GM19043 (cell line): ENCODE data around the gene BTG4.

Experiments
- ATAC-seq: cut with Tn5 transposase; IDR thresholded peaks from one replicate; pipeline ENCODE4 v1.9.1; 2021; ENCODE audit warnings: low read depth; ENCODE audit not compliant: unreplicated experiment

BTG4 gene

DNA sequence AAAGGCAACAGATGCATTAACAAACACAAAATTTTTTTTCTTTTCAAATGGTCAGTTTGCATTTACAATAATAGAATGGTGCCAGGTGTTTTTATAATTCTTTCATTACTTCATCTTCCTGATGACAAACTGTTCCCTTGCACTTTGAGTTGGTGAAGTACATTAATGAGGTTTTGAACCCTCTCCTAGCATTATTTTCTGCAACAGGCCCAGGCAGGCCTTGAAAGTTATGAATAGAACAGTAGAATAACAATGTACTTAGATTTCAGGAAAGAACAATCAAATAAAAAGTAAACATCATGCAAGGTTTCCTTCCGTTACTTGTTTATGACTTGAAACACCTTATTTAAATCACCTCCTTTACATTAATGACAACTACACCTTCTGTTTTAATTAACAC is 9.6 kb downstream of the BTG4 start:
- ATAC-seq, result no peak

DNA sequence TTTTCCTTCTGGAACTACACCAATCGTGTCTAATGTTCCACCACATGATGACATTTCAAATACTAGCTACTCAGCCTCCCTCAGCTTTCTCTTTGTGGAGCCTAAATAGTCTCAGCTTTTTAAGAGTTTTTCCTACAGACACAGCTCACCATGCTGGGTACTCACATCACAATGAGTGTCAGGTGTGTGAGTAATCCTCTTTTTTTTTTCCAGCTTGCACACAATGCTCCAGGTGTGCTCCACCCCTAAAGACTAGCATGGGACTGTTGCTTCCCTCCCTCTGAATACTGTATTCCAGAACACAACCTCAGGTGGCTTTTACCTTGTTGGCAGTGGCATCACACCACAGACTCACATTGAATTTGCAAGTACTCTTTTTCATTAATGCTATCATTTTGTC is 11.7 kb downstream of the BTG4 start:
- no peak for ATAC-seq

DNA sequence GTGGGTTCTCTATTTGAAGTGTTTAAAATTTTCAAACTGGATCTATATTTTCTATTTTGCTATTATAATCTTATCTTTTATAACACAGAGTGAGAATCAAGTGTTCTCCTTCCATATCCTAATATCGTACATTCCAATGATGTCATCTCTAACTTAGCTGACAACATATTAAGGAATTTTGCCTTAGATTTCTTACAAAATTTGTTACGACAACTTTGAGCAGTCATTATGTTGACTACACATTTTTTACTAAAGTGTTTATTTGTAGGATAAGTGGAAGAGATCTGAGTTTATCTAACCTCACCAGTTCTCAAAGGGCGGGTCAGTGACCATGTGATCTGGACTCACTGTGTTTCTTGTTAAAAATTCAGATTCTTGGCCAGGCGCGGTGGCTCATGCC is 12.7 kb downstream of the BTG4 start:
- no peak for ATAC-seq

DNA sequence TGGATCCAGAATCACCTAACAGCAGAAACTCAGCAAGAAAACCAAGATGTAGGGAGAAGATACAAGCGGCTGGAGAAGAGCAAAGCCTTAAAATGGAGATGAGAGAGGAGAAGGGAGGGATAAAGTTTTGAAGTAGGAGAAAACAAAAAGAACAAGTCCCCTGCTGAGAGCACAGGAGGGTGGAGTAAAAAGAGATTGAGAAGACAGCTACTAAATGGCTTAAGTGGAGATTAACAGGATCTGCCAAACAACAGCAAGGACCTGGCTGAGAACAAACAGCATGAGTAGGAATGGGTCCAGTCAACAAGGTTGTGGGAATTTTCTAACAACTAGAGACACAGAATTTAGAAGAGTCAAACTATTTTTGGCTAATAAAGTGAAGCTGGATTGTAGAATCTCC is 18.1 kb downstream of the BTG4 start:
- no peak for ATAC-seq

DNA sequence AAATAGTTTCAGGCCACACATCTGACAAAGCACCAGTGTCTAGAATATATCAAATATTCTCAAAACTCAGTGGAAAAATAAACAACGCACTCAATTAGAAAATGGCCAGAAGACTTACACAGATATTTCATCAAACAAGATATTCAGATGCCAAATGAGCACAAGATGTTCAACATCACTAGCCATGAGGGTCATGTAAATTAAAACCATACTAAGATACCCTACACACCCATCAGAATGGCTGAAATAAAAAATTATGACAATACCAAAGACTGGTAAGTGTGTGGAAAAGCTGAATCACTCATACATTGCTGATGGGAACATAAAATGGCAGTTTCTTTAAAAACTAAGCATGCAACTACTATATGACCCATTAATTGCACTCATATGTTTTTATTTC is 21.7 kb downstream of the BTG4 start:
- ATAC-seq, result no peak

DNA sequence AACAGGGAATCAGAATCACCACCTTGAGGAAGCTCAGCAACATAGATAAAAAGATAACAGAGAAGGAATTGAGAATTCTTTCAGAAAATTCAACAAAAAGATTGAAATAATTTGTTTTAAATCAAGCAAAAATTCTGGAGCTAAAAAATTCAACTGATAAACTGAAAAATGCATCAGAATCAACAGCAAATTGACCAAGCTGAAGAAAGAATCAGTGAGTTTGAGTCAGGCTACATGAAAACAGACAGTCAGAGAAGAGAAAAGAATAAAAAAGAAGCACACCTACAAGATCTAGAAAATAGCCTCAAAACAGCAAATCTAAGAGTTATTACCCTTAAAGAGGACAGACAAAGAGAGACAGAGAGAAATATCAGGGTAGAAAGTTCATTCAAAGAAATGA is 28.8 kb downstream of the BTG4 start:
- no peak for ATAC-seq

DNA sequence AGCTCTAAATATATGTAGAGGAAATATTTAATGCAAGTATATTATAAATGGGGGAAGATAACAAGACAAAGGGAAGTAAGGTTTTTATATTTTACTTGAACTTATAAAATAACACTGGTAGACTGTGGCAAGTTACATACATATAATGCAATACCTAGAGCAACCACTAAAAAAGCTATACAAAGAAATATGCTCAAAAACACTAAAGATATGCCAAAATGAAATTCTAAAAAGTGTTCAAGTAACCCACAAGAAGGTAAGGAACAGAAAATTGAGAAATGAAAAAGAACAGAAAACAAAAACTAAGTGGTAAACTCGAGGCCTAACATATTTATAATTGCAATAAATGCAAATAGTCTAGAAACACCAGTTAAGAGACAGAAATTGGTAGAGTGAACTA is 32.5 kb downstream of the BTG4 start:
- ATAC-seq, result no peak

DNA sequence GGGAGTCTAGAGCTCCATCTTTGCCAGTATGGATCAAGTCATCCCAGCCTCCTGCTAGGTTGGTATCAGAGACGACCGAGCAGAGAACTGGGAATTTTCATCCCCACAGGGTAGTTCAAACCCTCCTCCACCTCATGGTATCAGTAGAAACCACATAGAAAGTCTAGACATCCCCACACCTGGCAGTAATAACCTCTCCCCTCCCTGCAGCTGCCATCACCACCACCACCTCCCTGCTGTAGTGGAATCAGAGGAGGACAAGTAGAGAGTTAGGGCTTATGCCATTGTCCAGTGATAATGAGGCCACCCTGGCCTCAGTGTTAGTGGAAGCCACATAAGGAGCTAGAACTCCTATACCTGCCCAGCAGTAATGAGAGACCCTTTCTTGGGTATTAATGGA is 34.3 kb downstream of the BTG4 start:
- ATAC-seq, result no peak

DNA sequence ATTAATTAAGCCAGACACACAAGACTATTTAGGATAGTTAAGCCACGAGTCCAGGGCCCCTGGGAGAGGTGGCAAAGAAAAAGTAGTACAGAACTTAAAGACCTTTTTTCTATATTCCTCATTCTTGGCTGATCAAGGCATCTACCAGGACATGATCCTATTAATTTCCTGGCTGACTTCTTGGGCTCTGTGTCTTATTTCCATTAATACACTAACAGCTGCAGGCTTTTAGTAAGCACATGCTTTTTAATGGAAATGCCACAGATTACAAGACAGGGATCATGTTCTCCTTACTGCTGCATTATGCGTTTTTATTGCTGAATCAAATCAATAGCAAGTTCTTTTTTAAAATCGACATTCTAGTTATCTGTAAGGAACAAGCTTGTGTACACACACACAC is 35.2 kb downstream of the BTG4 start:
- ATAC-seq, result no peak

DNA sequence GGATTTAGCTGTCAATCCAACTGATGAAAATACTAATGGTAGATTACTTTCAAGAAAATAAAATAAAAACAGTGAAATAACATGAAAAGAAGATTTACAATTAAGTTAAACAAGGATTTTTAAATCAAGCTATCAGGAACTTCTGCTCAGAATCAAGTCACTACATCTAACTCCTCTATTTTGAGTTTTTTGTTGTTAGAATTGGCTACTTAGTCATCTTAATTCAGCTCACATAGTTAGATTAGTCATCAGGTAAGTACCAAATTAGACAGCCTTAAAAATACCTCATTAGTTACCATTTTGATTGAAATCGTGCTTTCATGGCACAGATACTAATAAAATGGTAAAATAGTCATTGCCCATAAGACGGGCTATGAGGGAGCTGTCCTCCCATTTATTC is 35.8 kb downstream of the BTG4 start:
- ATAC-seq, result no peak

DNA sequence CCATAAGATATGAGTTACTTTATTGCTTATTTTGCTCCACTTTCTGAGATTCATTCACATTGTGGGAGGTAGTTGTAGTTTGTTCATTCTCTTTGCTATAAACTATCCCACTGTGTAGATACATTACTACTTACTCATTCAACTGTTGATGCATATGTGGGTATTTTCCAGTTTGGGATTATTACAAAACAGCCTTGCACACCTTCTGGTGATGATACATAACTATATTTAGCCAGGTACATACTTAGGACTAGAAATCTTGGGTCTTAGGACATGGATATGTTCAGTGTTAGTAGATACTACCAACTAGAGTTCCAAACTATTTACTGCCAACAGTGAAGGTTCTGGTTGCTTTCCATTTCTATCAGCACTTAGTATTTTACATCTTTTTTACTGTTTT is 37.8 kb downstream of the BTG4 start:
- ATAC-seq, result no peak

DNA sequence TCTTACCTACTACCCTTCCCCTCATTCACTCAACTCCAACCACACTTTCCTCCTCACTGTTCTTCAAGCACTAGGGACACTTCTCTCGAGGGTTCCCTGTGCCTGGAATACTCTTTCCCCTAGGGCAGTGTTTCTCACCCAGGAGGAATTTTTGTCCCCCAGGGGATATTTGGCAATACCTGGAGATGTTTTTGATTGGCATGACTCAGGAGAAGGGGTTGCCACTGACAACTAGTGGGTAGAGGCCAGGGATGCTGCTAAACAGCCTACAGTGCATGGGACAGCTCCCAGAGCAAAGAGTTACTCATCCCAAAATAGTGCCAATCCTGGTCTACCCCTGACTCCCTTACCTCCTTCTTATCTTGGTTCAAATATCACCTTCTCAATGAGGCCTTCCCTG is 40.0 kb downstream of the BTG4 start:
- ATAC-seq, result no peak

DNA sequence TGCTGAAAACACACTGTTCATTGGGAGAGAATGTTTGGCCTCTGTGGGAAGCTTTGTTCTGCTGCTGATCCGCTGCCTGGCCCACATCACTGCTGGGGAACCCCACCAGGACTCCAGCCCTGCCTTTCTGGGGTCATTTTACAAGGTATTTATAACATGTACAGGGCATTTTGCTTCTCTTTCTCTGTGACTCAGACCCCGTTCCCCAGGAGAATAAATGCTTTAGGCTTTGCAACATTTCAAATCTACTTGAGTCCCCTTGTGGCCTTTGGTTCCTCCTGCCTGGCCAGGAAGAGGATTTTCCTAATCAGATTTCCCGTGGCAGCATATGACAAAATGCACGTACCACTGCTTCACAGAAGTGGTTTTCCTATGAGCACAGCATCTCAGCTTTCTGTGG is 43.0 kb downstream of the BTG4 start:
- no peak for ATAC-seq

DNA sequence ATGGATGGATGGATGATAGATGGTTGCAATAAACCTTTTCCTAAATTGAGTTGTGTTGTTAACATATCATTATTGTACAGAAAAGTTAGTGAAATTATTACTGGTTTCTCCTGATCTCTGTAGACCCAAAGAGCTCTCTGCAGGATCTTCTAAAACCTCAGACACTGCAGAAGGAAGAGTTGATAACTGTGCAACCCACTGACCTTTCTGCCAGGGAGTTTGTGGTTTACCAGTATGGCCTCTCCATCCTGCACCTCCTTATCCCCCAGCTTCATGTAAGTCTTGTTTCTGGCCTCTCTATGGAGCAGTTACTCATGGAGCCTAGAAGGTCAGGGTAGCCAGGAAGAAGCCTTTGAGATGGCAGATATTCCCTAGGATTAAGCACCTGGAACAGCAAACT is 45.6 kb downstream of the BTG4 start:
- no peak for ATAC-seq

DNA sequence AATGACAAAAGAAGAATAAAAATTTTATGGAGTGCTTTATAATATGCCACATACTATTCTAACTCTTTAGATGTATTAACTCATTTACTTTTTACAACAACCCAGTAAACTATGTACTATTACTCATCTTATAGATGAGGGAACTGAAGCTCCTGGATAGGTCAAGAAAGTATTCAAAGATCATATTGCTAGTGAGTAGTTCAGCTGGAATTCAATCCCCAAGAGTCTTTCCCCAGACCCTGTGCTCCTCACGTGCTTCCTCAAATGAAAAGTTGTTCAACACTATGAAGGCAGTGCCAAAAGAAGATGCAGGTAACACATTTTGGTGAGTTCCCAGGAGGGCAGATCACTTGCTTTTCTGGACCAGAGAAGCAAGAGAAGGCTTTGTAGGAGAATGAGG is 46.8 kb downstream of the BTG4 start:
- ATAC-seq, result no peak

DNA sequence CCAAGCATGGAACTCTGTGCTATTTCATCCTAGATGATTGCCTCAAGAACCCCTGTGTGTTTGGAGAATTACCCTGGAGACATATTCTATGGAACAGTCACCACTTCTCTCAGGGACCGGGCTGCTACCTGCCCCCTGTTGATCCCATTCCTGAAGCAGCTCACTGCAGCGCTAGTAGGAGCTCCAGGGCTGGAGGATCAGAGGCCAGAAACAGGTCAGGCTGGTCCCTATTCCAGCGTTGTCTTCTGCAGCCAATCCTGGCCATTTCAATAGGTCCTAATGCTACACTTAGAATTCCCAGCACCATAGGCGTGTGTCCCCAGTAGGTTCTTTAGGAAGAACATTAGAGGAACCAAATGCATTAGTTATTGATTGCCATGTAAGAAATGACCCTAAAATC is 48.9 kb downstream of the BTG4 start:
- no peak for ATAC-seq

DNA sequence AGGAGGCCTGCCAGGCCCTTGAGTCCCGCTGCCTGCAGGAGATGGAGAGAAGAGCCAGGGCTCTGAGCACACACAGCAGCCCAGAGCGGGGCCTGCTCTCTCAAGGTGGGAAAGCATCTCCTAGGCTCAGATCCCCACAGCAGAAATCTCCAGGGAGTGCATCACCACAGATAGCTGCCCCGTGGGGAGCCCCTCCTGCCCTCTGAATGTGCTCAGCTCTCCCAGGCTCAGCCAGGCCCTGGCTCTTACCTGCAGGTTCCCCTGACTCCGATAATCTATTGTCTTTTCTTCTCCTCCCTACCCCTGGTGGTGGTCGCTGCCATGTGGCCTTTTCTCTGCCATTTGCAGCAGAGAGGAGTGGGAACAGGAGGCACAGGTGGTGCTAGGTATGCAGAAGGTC is 49.9 kb downstream of the BTG4 start:
- no peak for ATAC-seq

DNA sequence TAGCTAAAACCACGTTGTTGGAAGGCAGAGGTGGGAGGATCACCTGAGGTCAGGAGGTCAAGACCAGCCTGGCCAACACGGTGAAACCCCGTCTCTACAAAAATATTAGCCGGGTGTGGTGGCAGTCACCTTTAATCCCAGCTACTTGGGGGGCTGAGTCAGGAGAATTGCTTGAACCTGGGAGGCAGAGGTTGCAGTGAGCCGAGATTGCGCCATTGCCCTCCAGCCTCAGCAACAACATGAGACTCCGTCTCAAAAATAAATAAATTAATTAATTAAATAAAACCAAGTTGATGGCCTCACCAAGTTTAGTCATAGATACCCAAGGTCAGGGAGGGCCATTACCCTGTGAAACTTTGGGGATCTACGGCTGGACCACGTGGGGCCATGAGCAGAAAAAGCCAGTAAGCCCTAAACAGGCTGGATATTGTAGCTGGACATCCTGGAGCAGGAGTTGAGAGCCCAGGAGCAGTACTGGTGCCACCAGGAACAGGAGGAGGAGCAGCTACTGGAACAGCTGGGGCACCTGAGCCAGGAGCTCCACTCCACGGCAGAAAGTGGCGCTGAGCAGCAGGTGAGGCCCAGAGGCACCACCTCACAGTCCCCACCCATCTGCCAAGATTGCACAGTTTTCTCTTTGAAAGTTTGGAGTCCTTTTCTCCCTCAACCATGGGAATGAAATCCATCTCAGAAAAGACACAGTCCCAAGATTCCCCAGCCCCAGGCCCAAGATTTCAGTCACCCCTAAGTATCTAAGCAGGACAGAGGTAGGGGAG is 50.5 kb downstream of the BTG4 start:
- no peak for ATAC-seq

DNA sequence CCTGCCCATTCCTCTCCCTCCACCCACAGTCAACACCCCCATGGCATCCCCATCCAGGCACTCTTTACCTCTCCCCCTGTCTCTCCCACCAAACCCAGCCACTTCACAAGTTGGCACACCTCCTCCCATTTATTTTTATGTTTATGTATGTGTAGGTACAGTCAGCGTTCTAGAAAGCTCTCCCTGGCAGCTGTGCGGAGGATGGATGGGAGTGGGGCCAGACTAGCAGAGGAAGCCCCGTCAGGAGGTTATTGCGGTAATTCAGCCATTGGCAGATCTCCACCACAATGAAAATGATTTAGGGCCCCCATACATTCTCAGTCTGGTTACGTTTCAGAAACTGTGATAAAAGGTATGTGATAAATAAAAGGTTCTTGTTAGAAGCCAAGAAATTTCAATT is 51.3 kb downstream of the BTG4 start:
- no peak for ATAC-seq

DNA sequence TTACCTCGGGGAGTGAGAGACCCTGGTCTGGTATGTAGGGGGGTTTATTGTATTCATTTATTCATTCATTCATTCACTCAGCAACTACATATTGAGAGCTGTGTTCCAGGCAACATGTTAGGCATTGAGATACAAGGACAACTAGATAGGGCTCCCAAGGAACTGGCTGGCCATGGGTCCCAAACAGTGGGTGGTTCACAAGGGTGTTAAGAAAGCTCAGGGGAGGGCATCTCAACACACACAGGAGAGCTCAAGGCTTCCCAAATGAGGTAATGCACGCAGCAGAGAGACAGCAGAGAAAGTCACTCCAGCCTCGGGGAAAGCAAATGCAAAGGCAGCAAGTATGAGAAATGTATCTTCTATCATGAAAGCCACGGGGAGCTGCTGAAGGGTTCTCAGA is 51.8 kb downstream of the BTG4 start:
- no peak for ATAC-seq

DNA sequence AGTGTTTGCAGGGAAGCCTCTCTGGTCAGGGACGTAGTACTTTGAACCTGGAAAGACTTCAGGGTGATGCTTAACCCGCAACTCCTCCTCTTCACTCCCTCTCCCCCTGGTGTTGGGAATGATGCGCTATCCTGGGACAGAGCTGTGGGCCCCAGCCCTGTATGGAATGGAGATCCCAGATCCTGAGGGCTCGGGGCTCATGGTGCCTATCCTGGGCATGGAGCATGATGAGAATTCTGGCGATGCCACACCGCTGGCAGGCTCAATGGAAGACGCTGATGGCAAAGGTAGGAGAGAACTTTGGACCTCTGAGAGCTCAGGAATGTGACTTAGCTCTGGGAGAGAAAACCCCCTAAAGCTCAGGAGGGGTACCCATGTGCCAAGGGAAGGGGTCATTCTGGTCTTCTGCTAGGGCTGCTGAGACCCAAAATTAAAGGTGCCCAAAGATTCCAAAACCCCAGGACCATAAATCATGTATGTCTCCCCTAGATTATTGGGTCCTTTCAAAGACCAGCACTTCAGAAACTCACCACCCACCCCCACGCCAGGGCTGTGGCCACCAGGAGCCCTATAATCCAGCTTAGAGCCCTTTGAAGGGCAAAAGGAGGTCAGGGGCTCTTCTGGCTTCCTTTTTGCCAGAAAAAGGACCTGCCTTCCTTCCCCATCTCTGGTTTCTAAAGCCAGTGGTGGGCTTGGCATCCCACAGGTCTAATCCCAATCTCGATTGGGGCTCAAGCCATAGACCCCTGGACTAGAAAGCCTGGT is 52.5 kb downstream of the BTG4 start:
- no peak for ATAC-seq

DNA sequence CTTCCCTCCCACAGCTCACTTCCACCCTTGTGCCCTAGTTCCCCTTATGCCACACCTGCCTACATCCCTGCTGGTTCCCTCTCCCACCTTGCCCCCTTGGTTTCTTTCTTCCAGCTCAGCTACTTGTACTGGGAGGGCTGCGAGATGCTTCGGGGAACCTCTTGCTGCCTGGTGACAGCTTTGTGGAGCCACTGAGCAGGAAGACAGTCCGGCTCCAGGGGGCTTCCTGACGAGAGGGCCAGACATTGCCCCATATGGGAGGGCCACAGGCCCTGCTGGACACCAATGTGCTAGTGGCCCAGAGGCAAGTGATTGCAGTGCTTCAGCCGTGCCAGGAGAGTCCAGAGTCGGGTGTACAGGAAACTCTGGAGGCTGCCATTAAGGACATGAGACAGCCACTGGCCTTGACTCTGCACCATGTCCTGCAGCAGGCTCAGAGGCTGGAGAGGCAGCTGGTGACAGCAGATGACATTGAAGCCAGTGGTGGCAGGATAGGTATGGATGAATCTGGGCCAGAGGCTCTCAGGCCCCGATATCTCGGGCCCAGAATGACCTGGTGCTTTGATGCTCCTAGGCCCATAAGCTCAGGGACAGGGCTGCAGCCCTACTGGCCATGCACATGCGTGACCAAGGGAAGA is 54.3 kb downstream of the BTG4 start:
- ATAC-seq, result no peak
